K562 (cell line): ENCODE data around the gene PRRC2A. TPM values are rescaled to one million over a fixed set of nuclear protein-coding genes. Genes with fewer than 3 reads are reported as not detected.

Source experiments
- CBFB ChIP-seq: sonication (generic); formaldehyde crosslinking; IDR thresholded peaks from 2 replicates; pipeline ENCODE4 v1.4.0; 2020; ENCODE audit warnings: mild to moderate bottlenecking, missing genetic modification reagents
- E4F1 ChIP-seq: fragments of 250-450 bp; sonication (Bioruptor Pico); IDR thresholded peaks from 2 replicates; pipeline ENCODE4 v1.5.0; 2021; ENCODE audit warnings: mild to moderate bottlenecking, borderline replicate concordance
- FOXM1 ChIP-seq, 2 experiments: fragments of 450-650 bp in 1 of 2; sonication (generic) in 1 of 2; formaldehyde crosslinking in 1 of 2; IDR thresholded peaks; 2 replicates each; pipeline versions ENCODE4 v1.6.1 to v1.9.0; 2017 to 2022; ENCODE audit warnings: low read depth in 2 of 2, mild to moderate bottlenecking in 2 of 2, missing genetic modification reagents in 1 of 2, moderate library complexity in 1 of 2
- GATA2 ChIP-seq: sonication (generic); formaldehyde crosslinking; IDR thresholded peaks from 2 replicates; pipeline ENCODE4 v1.4.0; 2020; ENCODE audit warnings: mild to moderate bottlenecking, missing genetic modification reagents
- MAZ ChIP-seq, 2 experiments: fragments of 450-650 bp in 1 of 2; sonication (generic) in 1 of 2; formaldehyde crosslinking; IDR thresholded peaks in 1 of 2; conservative IDR thresholded peaks in 1 of 2; 2 replicates each; pipeline versions ENCODE4 v1.4.0 to v1.5.0; 2020; ENCODE audit warnings: mild to moderate bottlenecking in 1 of 2, missing genetic modification reagents in 1 of 2
- PHF21A ChIP-seq: fragments of 450-650 bp; IDR thresholded peaks from 2 replicates; pipeline ENCODE4 v1.6.1; 2017; ENCODE audit warnings: low read depth, borderline replicate concordance
- SAP30 ChIP-seq: fragments of 200-600 bp; sonication (generic); IDR thresholded peaks from 2 replicates; pipeline ENCODE4 v1.6.1; 2012; ENCODE audit warnings: borderline replicate concordance, low read depth, mild to moderate bottlenecking, moderate library complexity, low read length, control low read depth, inconsistent platforms; ENCODE audit not compliant: insufficient read depth, poor library complexity, severe bottlenecking
- TCFL5 ChIP-seq: fragments of 250-450 bp; sonication (Bioruptor Pico); conservative IDR thresholded peaks from 2 replicates; pipeline ENCODE4 v1.6.1; 2021; ENCODE audit warnings: mild to moderate bottlenecking, moderate library complexity, matching md5 sums
- WHSC1 ChIP-seq: IDR thresholded peaks from one replicate; pipeline ENCODE4 v1.6.1; 2012; ENCODE audit warnings: low read length, control low read depth, inconsistent platforms
- ZBED1 ChIP-seq: IDR thresholded peaks from 2 replicates; pipeline ENCODE4 v1.6.1; 2014
- ZBTB33 ChIP-seq: sonication (generic); formaldehyde crosslinking; IDR thresholded peaks from 2 replicates; pipeline ENCODE4 v1.8.1; 2023; ENCODE audit warnings: mild to moderate bottlenecking, missing genetic modification reagents
- ZBTB5 ChIP-seq: fragments of 450-650 bp; IDR thresholded peaks from 2 replicates; pipeline ENCODE4 v1.6.1; 2017; ENCODE audit warnings: antibody characterized with exemption
- ZC3H4 ChIP-seq: sonication (generic); formaldehyde crosslinking; IDR thresholded peaks from 2 replicates; pipeline ENCODE4 v1.9.0; 2021; ENCODE audit warnings: missing genetic modification reagents, borderline replicate concordance
- ZKSCAN8 ChIP-seq: fragments of 200-800 bp; sonication (Bioruptor generic); IDR thresholded peaks from 2 replicates; pipeline ENCODE4 v1.6.1; 2016; ENCODE audit warnings: missing genetic modification characterization, missing compliant biosample characterization
- ZNF121 ChIP-seq: sonication (generic); formaldehyde crosslinking; conservative IDR thresholded peaks from 2 replicates; pipeline ENCODE4 v1.8.0; 2022; ENCODE audit warnings: missing genetic modification reagents
- ZNF347 ChIP-seq: fragments of 450-650 bp; formaldehyde crosslinking; IDR thresholded peaks from 2 replicates; pipeline ENCODE4 v1.4.0; 2020; ENCODE audit warnings: low read depth, mild to moderate bottlenecking, moderate library complexity
- polyA plus RNA-seq, 8 experiments: library from polyadenylated mRNA; depleted of rRNA in 4 of 8; stranded (reverse) in 5 of 8; unstranded in 3 of 8; fragments of >200 nt; fragmentation: Nextera tagmentation in 2 of 8; fragmentation: Illumina TruSeq in 1 of 8; extraction: Ambion mirVana in 2 of 8; extraction: Trizol in 1 of 8; gene quantifications; 2 replicates each; pipeline versions ENCODE4 v1.2.1 to v1.2.3, GENCODE V29; 2011 to 2014; ENCODE audit warnings: inconsistent platforms in 1 of 8, missing spikeins in 1 of 8
- total RNA-seq, 7 experiments: library from RNA; depleted of rRNA in 6 of 7; stranded (reverse); fragments of >200 nt in 6 of 7; fragmentation: Illumina TruSeq in 2 of 7; extraction: Trizol in 2 of 7; gene quantifications; 2 replicates each; pipeline versions ENCODE4 v1.2.1 to v1.2.3, GENCODE V29; 2011 to 2021; ENCODE audit warnings: low replicate concordance in 1 of 7
- TF ChIP-seq, protein P1 (sequence below): fragments of 450-650 bp; IDR thresholded peaks from 2 replicates; pipeline ENCODE4 v1.6.1; 2016; ENCODE audit warnings: missing biosample characterization, missing genetic modification characterization
- TF ChIP-seq, protein P2 (sequence below): sonication (generic); formaldehyde crosslinking; IDR thresholded peaks from 2 replicates; pipeline ENCODE4 v1.9.0; 2022; ENCODE audit warnings: mild to moderate bottlenecking, missing genetic modification reagents

The PRRC2A gene
- total and polyA plus RNA-seq, 9 of the 15 experiments (the other 6 are each of a cell fraction or from before 2014, with no cell fraction given) = 1.0 to 332 (median 63.0) TPM

DNA sequence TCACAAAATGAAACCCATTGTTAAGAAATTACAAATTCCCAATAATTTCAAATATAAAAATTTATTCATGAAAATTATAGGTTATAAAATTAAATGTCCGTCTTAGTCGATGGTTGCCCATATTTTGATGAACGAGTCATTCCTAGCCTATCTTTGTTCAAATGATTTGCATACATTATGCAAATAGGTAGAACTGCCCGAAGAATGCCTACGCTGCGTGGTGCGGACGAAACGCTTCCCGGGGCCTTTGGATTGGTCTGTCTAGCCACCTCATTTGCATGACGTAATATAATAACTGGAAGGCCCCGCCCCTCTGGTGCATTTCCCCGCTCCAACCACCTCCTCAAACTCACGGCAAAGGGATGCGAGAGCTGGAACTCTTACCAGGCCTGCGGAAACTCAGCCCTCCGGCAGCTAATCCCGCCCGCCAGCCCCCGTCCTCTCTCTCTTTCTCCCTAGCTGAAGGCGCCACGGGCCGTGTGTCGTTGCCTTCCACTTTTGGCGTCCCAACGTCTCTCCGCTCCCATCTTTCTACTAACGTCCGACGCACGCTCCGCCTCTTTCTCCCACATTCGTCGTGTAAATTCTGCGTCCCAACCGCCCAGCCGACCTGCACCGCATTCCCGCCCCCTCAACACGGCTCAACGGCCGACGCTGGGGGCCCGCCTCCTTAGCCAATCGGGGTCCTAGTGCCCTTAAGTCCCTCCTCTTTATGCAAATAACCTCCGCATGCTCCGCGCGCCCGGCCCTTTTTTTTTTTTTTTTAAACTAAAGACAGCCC is 520 bp upstream of the PRRC2A start (continued):
- TF ChIP-seq E4F1 (CRISPR knock-in tag) (no peak), TCFL5 (no peak), WHSC1 (no peak), GATA2 (CRISPR knock-in tag) (no peak), FOXM1 (IDR thresholded peaks at IDR 0.05; ENCODE audit: low read depth) (peak; percentile 92), FOXM1 (CRISPR knock-in tag; IDR thresholded peaks at IDR 0.05; ENCODE audit: low read depth) (peak; percentile 33; the same call in 1 of the 2 replicates), ZC3H4 (no peak), PHF21A (no peak; the same call in 1 of the 2 replicates), ZBTB5 (no peak), ZNF347 (CRISPR knock-in tag) (peak; percentile 55; the same call in 1 of the 2 replicates), MAZ (CRISPR knock-in tag; conservative IDR thresholded peaks at IDR 0.05 in 1 of 2, IDR thresholded peaks at IDR 0.05 in 1 of 2) (no peak; a peak in 2 of 4 replicates), CBFB (CRISPR knock-in tag) (no peak), ZBTB33 (CRISPR knock-in tag) (no peak; the same call in 1 of the 2 replicates), SAP30 (peak; percentile 55), ZBED1 (peak; percentile 39; the same call in 1 of the 2 replicates), ZNF121 (CRISPR knock-in tag) (no peak), ZKSCAN8 (CRISPR knock-in tag) (no peak)
- TF ChIP-seq, protein P1, sequence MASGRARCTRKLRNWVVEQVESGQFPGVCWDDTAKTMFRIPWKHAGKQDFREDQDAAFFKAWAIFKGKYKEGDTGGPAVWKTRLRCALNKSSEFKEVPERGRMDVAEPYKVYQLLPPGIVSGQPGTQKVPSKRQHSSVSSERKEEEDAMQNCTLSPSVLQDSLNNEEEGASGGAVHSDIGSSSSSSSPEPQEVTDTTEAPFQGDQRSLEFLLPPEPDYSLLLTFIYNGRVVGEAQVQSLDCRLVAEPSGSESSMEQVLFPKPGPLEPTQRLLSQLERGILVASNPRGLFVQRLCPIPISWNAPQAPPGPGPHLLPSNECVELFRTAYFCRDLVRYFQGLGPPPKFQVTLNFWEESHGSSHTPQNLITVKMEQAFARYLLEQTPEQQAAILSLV (tag) = no peak
- TF ChIP-seq, protein P2, sequence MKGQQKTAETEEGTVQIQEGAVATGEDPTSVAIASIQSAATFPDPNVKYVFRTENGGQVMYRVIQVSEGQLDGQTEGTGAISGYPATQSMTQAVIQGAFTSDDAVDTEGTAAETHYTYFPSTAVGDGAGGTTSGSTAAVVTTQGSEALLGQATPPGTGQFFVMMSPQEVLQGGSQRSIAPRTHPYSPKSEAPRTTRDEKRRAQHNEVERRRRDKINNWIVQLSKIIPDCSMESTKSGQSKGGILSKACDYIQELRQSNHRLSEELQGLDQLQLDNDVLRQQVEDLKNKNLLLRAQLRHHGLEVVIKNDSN (CRISPR knock-in tag) = peak; percentile 47; the same call in 1 of the 2 replicates
